ENCODE measurements around the gene H2BK1. TPM values are rescaled to one million over a fixed set of nuclear protein-coding genes. Genes with fewer than 3 reads are reported as not detected.

The H2BK1 gene
- total RNA-seq, 1 donor from 2014 or later = not detected

GRCh38 chr7:151236406-151236805 is 26.1 kb upstream of the H2BK1 start:
- H3K27me3 ChIP-seq = no peaks in the 10 kb centered on the region
- no peak for DNase-seq (ENCODE audit: extremely low spot score in 2 of 2)
- no peaks in the 10 kb centered on the region for H3K9me3 ChIP-seq
- intact Hi-C loops (cut with DNase I) = loop anchor here (10.0 kb wide), 1 partner anchor 182 kb away; the partner anchor contains the start of genes CDK5 and SLC4A2
- TF ChIP-seq CTCF (IDR thresholded peaks at IDR 0.05) = no peak
- no peak for TF ChIP-seq POLR2AphosphoS5 (IDR thresholded peaks at IDR 0.05; ENCODE audit: insufficient read depth in 1 of 2, low read depth in 1 of 2)
- TF ChIP-seq POLR2A (IDR thresholded peaks at IDR 0.05) = no peak
- H3K4me3 ChIP-seq = no peak overlapping the region
- no peak overlapping the region for H3K27ac ChIP-seq
- H3K4me1 ChIP-seq = peaks cover 29% of the 10 kb centered on the region
- H3K36me3 ChIP-seq = peaks cover 0 to 24% of the 10 kb centered on the region in 2 donors

- Histone ChIP-seq H3K4me1 (peaks cover 29% of the 10 kb centered on the region), H3K4me3 (no peak overlapping the region), H3K27ac (no peak overlapping the region), H3K9me3 (no peaks in the 10 kb centered on the region), H3K36me3 (peaks cover 0 to 24% of the 10 kb centered on the region in 2 donors), H3K27me3 (no peaks in the 10 kb centered on the region)
- no peak for DNase-seq (ENCODE audit: extremely low spot score in 2 of 2)
- intact Hi-C loops (cut with DNase I) = loop anchor here (10.0 kb wide), 1 partner anchor 180 kb away; the partner anchor contains the start of genes CDK5 and SLC4A2
- no peak for TF ChIP-seq POLR2AphosphoS5 (IDR thresholded peaks at IDR 0.05; ENCODE audit: insufficient read depth in 1 of 2, low read depth in 1 of 2)
- TF ChIP-seq CTCF (IDR thresholded peaks at IDR 0.05) = no peak
- no peak for TF ChIP-seq POLR2A (IDR thresholded peaks at IDR 0.05)
Observed at GRCh38 chr7:151235091-151235787, 25.0 kb upstream of the H2BK1 start.

GRCh38 chr7:151233804-151234203 is 23.5 kb upstream of the H2BK1 start:
- Histone ChIP-seq H3K27me3 (no peaks in the 10 kb centered on the region), H3K4me3 (peak overlapping the region; percentile 87 to 89), H3K4me1 (peaks cover 29% of the 10 kb centered on the region), H3K36me3 (peaks cover 0 to 21% of the 10 kb centered on the region in 2 donors), H3K27ac (no peak overlapping the region), H3K9me3 (no peaks in the 10 kb centered on the region)
- DNase-seq (ENCODE audit: extremely low spot score in 2 of 2) = no peak
- TF ChIP-seq CTCF (IDR thresholded peaks at IDR 0.05) = no peak
- intact Hi-C loops (cut with DNase I) = loop anchor here (10.0 kb wide), 1 partner anchor 179 kb away; the partner anchor contains the start of genes CDK5 and SLC4A2

- Histone ChIP-seq H3K4me3 (peak overlapping the region; percentile 87 to 89), H3K27me3 (no peaks in the 10 kb centered on the region), H3K27ac (peak overlapping the region; percentile 72), H3K9me3 (no peaks in the 10 kb centered on the region), H3K4me1 (peaks cover 32% of the 10 kb centered on the region), H3K36me3 (peaks cover 0 to 14% of the 10 kb centered on the region in 2 donors)
- TF ChIP-seq CTCF (IDR thresholded peaks at IDR 0.05) (no peak), POLR2A (IDR thresholded peaks at IDR 0.05) (no peak), POLR2AphosphoS5 (IDR thresholded peaks at IDR 0.05; ENCODE audit: insufficient read depth in 1 of 2, low read depth in 1 of 2) (no peak)
- intact Hi-C loops (cut with DNase I) = loop anchor here (10.0 kb wide), 1 partner anchor 178 kb away; the partner anchor contains the start of genes CDK5 and SLC4A2
- no peak for DNase-seq (ENCODE audit: extremely low spot score in 2 of 2)
Observed at GRCh38 chr7:151232917-151233701, 22.8 kb upstream of the H2BK1 start.

All from vagina (tissue), 2 donors.